Measurements from ENCODE around the gene ZCCHC14.
A peak's percentile ranks its signal among the peaks of the same experiment; 100 is the strongest.

ZCCHC14 gene

GRCh38 chr16:87474017-87474416, 18.8 kb downstream of the ZCCHC14 start:
- DNase-seq: no peak

- DNase-seq: no peak
Measured at GRCh38 chr16:87472935-87473334, 19.9 kb downstream of the ZCCHC14 start.

GRCh38 chr16:87472142-87472778, 20.6 kb downstream of the ZCCHC14 start:
- no peak for DNase-seq

GRCh38 chr16:87471278-87472141, 21.3 kb downstream of the ZCCHC14 start:
- no peak for DNase-seq

GRCh38 chr16:87470332-87470731, 22.5 kb downstream of the ZCCHC14 start:
- DNase-seq: no peak

- no peak for DNase-seq
Measured at GRCh38 chr16:87469169-87469568, 23.7 kb downstream of the ZCCHC14 start.

- DNase-seq: no peak
Measured at GRCh38 chr16:87468550-87468949, 24.3 kb downstream of the ZCCHC14 start.

- no peak for DNase-seq
Measured at GRCh38 chr16:87466975-87467501, 25.8 kb downstream of the ZCCHC14 start.

GRCh38 chr16:87465879-87466278, 26.9 kb downstream of the ZCCHC14 start:
- DNase-seq: no peak

GRCh38 chr16:87465306-87465705, 27.5 kb downstream of the ZCCHC14 start:
- DNase-seq: no peak

- DNase-seq: peak; percentile 32
Measured at GRCh38 chr16:87464691-87465300, 28.0 kb downstream of the ZCCHC14 start.

- DNase-seq: peak; percentile 50
Measured at GRCh38 chr16:87463722-87464690, 28.8 kb downstream of the ZCCHC14 start.

- DNase-seq: no peak
Measured at GRCh38 chr16:87461466-87461991, 31.3 kb downstream of the ZCCHC14 start.

GRCh38 chr16:87460936-87461335, 31.9 kb downstream of the ZCCHC14 start:
- no peak for DNase-seq

GRCh38 chr16:87459833-87460232, 33.0 kb downstream of the ZCCHC14 start:
- no peak for DNase-seq

- DNase-seq: no peak
Measured at GRCh38 chr16:87459027-87459426, 33.8 kb downstream of the ZCCHC14 start.

- DNase-seq: no peak
Measured at GRCh38 chr16:87458424-87458915, 34.4 kb downstream of the ZCCHC14 start.

GRCh38 chr16:87457709-87458423, 35.0 kb downstream of the ZCCHC14 start:
- DNase-seq: peak; percentile 72

- no peak for DNase-seq
Measured at GRCh38 chr16:87457061-87457611, 35.7 kb downstream of the ZCCHC14 start.

- DNase-seq: no peak
Measured at GRCh38 chr16:87454391-87454790, 38.4 kb downstream of the ZCCHC14 start.

- no peak for DNase-seq
Measured at GRCh38 chr16:87453326-87453725, 39.5 kb downstream of the ZCCHC14 start.

All from CD4-positive, alpha-beta T cell treated with Interleukin-4 for 4 hours (primary cell).